Fibroblast of pulmonary artery (primary cell): ENCODE results near the gene GALNT18.

Experiments used
- DNase-seq: peaks from one replicate; pipeline ENCODE4 v3.0.0-alpha.2; 2010; ENCODE audit warnings: low read depth
- H3K4me3 ChIP-seq: replicated peaks from 2 replicates; pipeline ENCODE4 v1.5.1; 2011; ENCODE audit warnings: low read depth, mild to moderate bottlenecking, control low read depth, low read length, moderate library complexity
- CTCF ChIP-seq: IDR thresholded peaks from 2 replicates; pipeline ENCODE4 v1.5.1; 2011; ENCODE audit warnings: mild to moderate bottlenecking, control low read depth, low read length, inconsistent platforms; ENCODE audit errors: missing control alignments

The GALNT18 gene

GRCh38 chr11:11239959-11240358 lies 381.8 kb downstream of the GALNT18 start:
- no peak for DNase-seq
- no peak for TF ChIP-seq CTCF
- H3K4me3 ChIP-seq: no peak overlapping the region

- TF ChIP-seq CTCF: no peak
- no peak overlapping the region for H3K4me3 ChIP-seq
- DNase-seq: no peak
These were observed 384.6 kb downstream of the GALNT18 start for GRCh38 chr11:11237070-11237832.

GRCh38 chr11:11236498-11237059 lies 385.2 kb downstream of the GALNT18 start:
- no peak for DNase-seq
- H3K4me3 ChIP-seq: no peak overlapping the region
- no peak for TF ChIP-seq CTCF

GRCh38 chr11:11231763-11232162 lies 390.0 kb downstream of the GALNT18 start:
- H3K4me3 ChIP-seq: no peak overlapping the region
- no peak for TF ChIP-seq CTCF
- DNase-seq: no peak

- no peak for DNase-seq
- H3K4me3 ChIP-seq: no peak overlapping the region
- TF ChIP-seq CTCF: peak; percentile 14
These were observed 390.8 kb downstream of the GALNT18 start for GRCh38 chr11:11230802-11231562.

DNA sequence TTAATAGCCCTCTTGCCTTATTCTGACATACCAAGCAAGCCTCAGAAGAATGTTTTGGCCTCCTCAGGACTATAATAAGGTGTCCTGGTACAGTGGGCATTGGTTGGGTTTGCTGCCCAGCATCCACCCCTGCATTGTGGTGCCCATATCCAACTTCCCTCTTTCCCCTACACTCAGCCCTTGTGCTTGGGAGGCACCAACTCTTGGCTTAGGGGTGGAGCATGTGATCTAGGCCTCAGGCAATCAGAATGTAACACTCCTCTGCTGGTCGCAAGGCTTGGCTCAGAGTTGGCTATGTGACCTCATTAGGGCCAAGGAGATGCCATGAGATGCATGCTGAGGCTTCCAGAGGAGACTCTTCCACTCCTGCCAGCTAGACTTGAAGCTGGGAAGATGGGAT lies 391.7 kb downstream of the GALNT18 start:
- no peak for DNase-seq
- TF ChIP-seq CTCF: no peak
- no peak overlapping the region for H3K4me3 ChIP-seq
